Stimulated activated CD8-positive, alpha-beta memory T cell treated with anti-CD3 and anti-CD28 coated beads, Interleukin-15, amount 100 ng/mL, for 1 hour (primary cell): ENCODE data around the gene RNU6-7.

Source experiments
- DNase-seq: peaks from one replicate; pipeline ENCODE4 v3.0.0-alpha.2; 2020; ENCODE audit warnings: low read depth

RNU6-7 gene

GRCh38 chr14:32201816-32202490, at the start of gene RNU6-7:
TSS of gene RNU6-7 (plus strand) at chr14:32202045.
- peak; percentile 0 for DNase-seq

- no peak for DNase-seq
Measured at GRCh38 chr14:32166029-32166428, 35.8 kb upstream of the RNU6-7 start.

GRCh38 chr14:32166924-32167323, 34.9 kb upstream of the RNU6-7 start:
- DNase-seq: no peak

GRCh38 chr14:32167907-32168306, 33.9 kb upstream of the RNU6-7 start:
- DNase-seq: no peak

- DNase-seq: no peak
Measured at GRCh38 chr14:32169191-32169590, 32.7 kb upstream of the RNU6-7 start.

GRCh38 chr14:32171469-32171868, 30.4 kb upstream of the RNU6-7 start:
- no peak for DNase-seq

- DNase-seq: no peak
Measured at GRCh38 chr14:32183151-32184058, 18.4 kb upstream of the RNU6-7 start.

GRCh38 chr14:32185097-32185496, 16.7 kb upstream of the RNU6-7 start:
- no peak for DNase-seq

- no peak for DNase-seq
Measured at GRCh38 chr14:32186248-32186647, 15.6 kb upstream of the RNU6-7 start.

GRCh38 chr14:32189811-32190210, 12.0 kb upstream of the RNU6-7 start:
- DNase-seq: no peak

- no peak for DNase-seq
Measured at GRCh38 chr14:32190673-32191072, 11.2 kb upstream of the RNU6-7 start.

GRCh38 chr14:32192712-32193373, 9.0 kb upstream of the RNU6-7 start:
- no peak for DNase-seq

GRCh38 chr14:32193532-32193931, 8.3 kb upstream of the RNU6-7 start:
- no peak for DNase-seq

- no peak for DNase-seq
Measured at GRCh38 chr14:32195636-32196035, 6.2 kb upstream of the RNU6-7 start.

GRCh38 chr14:32197919-32198318, 3.9 kb upstream of the RNU6-7 start:
- DNase-seq: no peak

- no peak for DNase-seq
Measured at GRCh38 chr14:32200368-32201192, 1.3 kb upstream of the RNU6-7 start.

- DNase-seq: peak; percentile 51
Measured at GRCh38 chr14:32201193-32201815, 541 bp upstream of the RNU6-7 start.

- no peak for DNase-seq
Measured at GRCh38 chr14:32202491-32202997, 699 bp downstream of the RNU6-7 start.

- DNase-seq: peak; percentile 73
Measured at GRCh38 chr14:32202998-32203882, 1.4 kb downstream of the RNU6-7 start, which contains the start of gene RNU6-8. TSS of gene RNU6-8 (minus strand) at chr14:32203269.

GRCh38 chr14:32203928-32204357, 2.1 kb downstream of the RNU6-7 start:
- no peak for DNase-seq
